ENCODE measurements around the gene TMEM270. TPM values are rescaled to one million over a fixed set of nuclear protein-coding genes. Genes with fewer than 3 reads are reported as not detected.
"Not testable (repeated sequence)": the region's sequence is repeated elsewhere in the genome, so short reads cannot be mapped to it uniquely, and the experiment has no call there.

TMEM270 gene
- polyA plus RNA-seq, 1 of the 3 experiments (the other 2 are of a cell fraction), result 0.71 TPM

GRCh38 chr7:73817121-73817520, 43.8 kb upstream of the TMEM270 start:
- Histone ChIP-seq H3K4me2 (no peak overlapping the region), H3K9ac (no peak overlapping the region), H3K36me3 (replicated peaks in 1 of 2; ENCODE audit: control insufficient read depth in 1 of 2, insufficient read depth in 2 of 2, low read length in 1 of 2) (no peaks in the 10 kb centered on the region), H3K79me2 (ENCODE audit: insufficient read depth) (no peaks in the 10 kb centered on the region), H2AFZ (ENCODE audit: low read depth) (no peak overlapping the region), H3K27ac (ENCODE audit: low read depth in 2 of 2, low read length in 1 of 2) (no peak overlapping the region), H3K4me3 (ENCODE audit: low read depth in 2 of 2, low read length in 1 of 2) (no peak overlapping the region), H3K4me1 (ENCODE audit: control insufficient read depth in 1 of 2, insufficient read depth in 2 of 2, low read depth in 1 of 2, low read length in 1 of 2) (peaks cover 0 to under 1% of the 10 kb centered on the region in 2 experiments; a peak in 1 of 4 replicates), H3K27me3 (ENCODE audit: insufficient read depth) (no peaks in the 10 kb centered on the region), H3K9me3 (no peaks in the 10 kb centered on the region), H3F3A (replicated peaks; ENCODE audit: insufficient read depth) (peaks cover 13% of the 10 kb centered on the region), H4K20me1 (ENCODE audit: insufficient read depth) (no peaks in the 10 kb centered on the region), H3K9me2 (no peaks in the 10 kb centered on the region)
- ChIA-PET POLR2A (no interaction called here), CTCF (interaction anchor here (0.7 to 1.0 kb wide), 2 partner anchors 38 to 130 kb away, joined by 3 to 4 read pairs; no protein-coding TSS in a partner anchor)
- WGBS (ENCODE audit: low lambda C conversion rate), result 96% methylated on average over 6 of the region's 6 CpGs
- DNase-seq, result no peak
- TF ChIP-seq TAF1 (IDR thresholded peaks at IDR 0.05; ENCODE audit: borderline replicate concordance, low read depth, low read length) (no peak), USF1 (IDR thresholded peaks at IDR 0.05; ENCODE audit: borderline replicate concordance, low read depth) (no peak), POLR2AphosphoS5 (IDR thresholded peaks at IDR 0.05; ENCODE audit: low read depth, low read length) (no peak), USF2 (IDR thresholded peaks at IDR 0.05; ENCODE audit: borderline replicate concordance, low read depth, low read length) (no peak)

- H3K27me3 ChIP-seq (ENCODE audit: insufficient read depth), result no peaks in the 10 kb centered on the region
- ChIA-PET CTCF (interaction anchor here (0.6 to 5.7 kb wide), 2 partner anchors 9 to 284 kb away, joined by 3 to 36 read pairs; no protein-coding TSS in a partner anchor), POLR2A (no interaction called here)
- peaks cover 25% of the 10 kb centered on the region for H3F3A ChIP-seq (replicated peaks; ENCODE audit: insufficient read depth)
- H2AFZ ChIP-seq (ENCODE audit: low read depth), result no peak overlapping the region
- no peak overlapping the region for H3K27ac ChIP-seq (ENCODE audit: low read depth in 2 of 2, low read length in 1 of 2)
- no peaks in the 10 kb centered on the region for H3K9me2 ChIP-seq
- no peak overlapping the region for H3K4me3 ChIP-seq (ENCODE audit: low read depth in 2 of 2, low read length in 1 of 2)
- H3K9ac ChIP-seq, result no peak overlapping the region
- 94% methylated on average over 7 of the region's 7 CpGs for WGBS (ENCODE audit: low lambda C conversion rate)
- H3K36me3 ChIP-seq (replicated peaks in 1 of 2; ENCODE audit: control insufficient read depth in 1 of 2, insufficient read depth in 2 of 2, low read length in 1 of 2), result no peaks in the 10 kb centered on the region
- peaks cover 10% of the 10 kb centered on the region in 2 experiments; a peak in 3 of 4 replicates for H3K4me1 ChIP-seq (ENCODE audit: control insufficient read depth in 1 of 2, insufficient read depth in 2 of 2, low read depth in 1 of 2, low read length in 1 of 2)
- TF ChIP-seq FOXJ3 (CRISPR knock-in tag; IDR thresholded peaks at IDR 0.05) (no peak), RCOR1 (IDR thresholded peaks at IDR 0.05; ENCODE audit: low read length) (no peak), RXRA (IDR thresholded peaks at IDR 0.05; ENCODE audit: borderline replicate concordance, low read depth) (no peak), TCF12 (IDR thresholded peaks at IDR 0.05) (no peak), EZH2phosphoT487 (IDR thresholded peaks at IDR 0.05; ENCODE audit: borderline replicate concordance, low read depth) (no peak)
- H3K9me3 ChIP-seq, result no peaks in the 10 kb centered on the region
- no peak for DNase-seq
- no peaks in the 10 kb centered on the region for H3K79me2 ChIP-seq (ENCODE audit: insufficient read depth)
- H3K4me2 ChIP-seq, result no peak overlapping the region
- no peaks in the 10 kb centered on the region for H4K20me1 ChIP-seq (ENCODE audit: insufficient read depth)
These were observed 40.9 kb upstream of the TMEM270 start for GRCh38 chr7:73820013-73820412.

GRCh38 chr7:73821597-73822285, 39.2 kb upstream of the TMEM270 start:
- CTCF ChIA-PET, result interaction anchor here (1.0 to 5.7 kb wide), 8 partner anchors 11 to 431 kb away, joined by 3 to 36 read pairs (median 4); partner anchors contain the start of gene ABHD11
- WGBS (ENCODE audit: low lambda C conversion rate), result 92% methylated on average over 14 of the region's 14 CpGs

More at GRCh38 chr7:73821597-73822285, 39.2 kb upstream of the TMEM270 start:
- Histone ChIP-seq H3F3A (replicated peaks; ENCODE audit: insufficient read depth) (peaks cover 26% of the 10 kb centered on the region), H3K9ac (peak overlapping the region; percentile 50; the same call in 1 of the 2 replicates), H3K27ac (ENCODE audit: low read depth in 2 of 2, low read length in 1 of 2) (peak overlapping the region in 1 of 2 experiments; percentile 93; a peak in 2 of 4 replicates), H3K4me1 (ENCODE audit: control insufficient read depth in 1 of 2, insufficient read depth in 2 of 2, low read depth in 1 of 2, low read length in 1 of 2) (peaks cover 10 to 14% of the 10 kb centered on the region in 2 experiments; a peak in 3 of 4 replicates), H3K4me2 (peak overlapping the region; percentile 65)
- not testable (repeated sequence) for H4K20me1 ChIP-seq (ENCODE audit: insufficient read depth); H2AFZ ChIP-seq (ENCODE audit: low read depth); H3K27me3 ChIP-seq (ENCODE audit: insufficient read depth); H3K79me2 ChIP-seq (ENCODE audit: insufficient read depth); H3K9me3 ChIP-seq; H3K36me3 ChIP-seq (replicated peaks in 1 of 2; ENCODE audit: control insufficient read depth in 1 of 2, insufficient read depth in 2 of 2, low read length in 1 of 2); H3K4me3 ChIP-seq (ENCODE audit: low read depth in 2 of 2, low read length in 1 of 2); DNase-seq; H3K9me2 ChIP-seq
- POLR2A ChIA-PET, result interaction anchor here (0.7 to 1.5 kb wide), 3 partner anchors 12 to 73 kb away, joined by 3 read pairs; no protein-coding TSS in a partner anchor

Data from SK-N-SH (cell line).